Neural progenitor cell (in vitro differentiated cells): ENCODE measurements around the gene CBLN4. TPM values are rescaled to one million over a fixed set of nuclear protein-coding genes. Genes with fewer than 3 reads are reported as not detected.

Experiments used
- DNase-seq: peaks from one replicate; pipeline ENCODE4 v3.0.0-alpha.2; 2016; ENCODE audit warnings: low spot score
- H2AFZ ChIP-seq: fragments of 200-600 bp; sonication (generic); replicated peaks from 2 replicates; pipeline ENCODE4 v1.6.1; 2016; ENCODE audit warnings: antibody characterized with exemption
- H3F3A ChIP-seq: fragments of 200-600 bp; sonication (generic); 2 replicates; pipeline ENCODE4 v1.6.1; 2016; ENCODE audit warnings: antibody characterized with exemption, low read depth
- H3K27ac ChIP-seq: fragments of 200-600 bp; sonication (generic); 2 replicates; pipeline ENCODE4 v1.5.1; 2016; ENCODE audit warnings: mild to moderate bottlenecking
- H3K27me3 ChIP-seq: fragments of 200-600 bp; sonication (generic); 2 replicates; pipeline ENCODE4 v1.6.1; 2016; ENCODE audit warnings: mild to moderate bottlenecking, moderate library complexity
- H3K36me3 ChIP-seq: fragments of 200-600 bp; sonication (generic); 2 replicates; pipeline ENCODE4 v1.5.1; 2016
- H3K4me1 ChIP-seq: fragments of 200-600 bp; sonication (generic); 2 replicates; pipeline ENCODE4 v1.6.1; 2016; ENCODE audit warnings: mixed run types
- H3K4me2 ChIP-seq: fragments of 200-600 bp; sonication (generic); 2 replicates; pipeline ENCODE4 v1.6.1; 2016
- H3K4me3 ChIP-seq: fragments of 200-600 bp; sonication (generic); 2 replicates; pipeline ENCODE4 v1.5.1; 2016
- H3K79me2 ChIP-seq: fragments of 200-600 bp; sonication (generic); 2 replicates; pipeline ENCODE4 v1.6.1; 2016; ENCODE audit warnings: low read depth
- H3K9ac ChIP-seq: fragments of 200-600 bp; sonication (generic); 2 replicates; pipeline ENCODE4 v1.6.1; 2016
- H3K9me3 ChIP-seq: fragments of 200-600 bp; sonication (generic); 2 replicates; pipeline ENCODE4 v1.5.1; 2016; ENCODE audit warnings: low read depth
- H4K20me1 ChIP-seq: fragments of 200-600 bp; sonication (generic); 2 replicates; pipeline ENCODE4 v1.6.1; 2016; ENCODE audit warnings: low read depth
- H3K27ac Mint-ChIP-seq: 3 replicates; pipeline ENCODE4 v1.8.0; 2021; ENCODE audit warnings: mixed read lengths
- H3K27me3 Mint-ChIP-seq: 2 replicates; pipeline ENCODE4 v1.8.0; 2022; ENCODE audit warnings: low read depth, mild to moderate bottlenecking, inconsistent platforms, moderate library complexity, mixed read lengths; ENCODE audit not compliant: insufficient read depth
- H3K36me3 Mint-ChIP-seq: 3 replicates; pipeline ENCODE4 v1.8.0; 2021; ENCODE audit warnings: mixed read lengths
- H3K4me1 Mint-ChIP-seq: 3 replicates; pipeline ENCODE4 v1.8.0; 2021; ENCODE audit warnings: mixed read lengths
- H3K4me3 Mint-ChIP-seq: 3 replicates; pipeline ENCODE4 v1.8.0; 2021; ENCODE audit warnings: mild to moderate bottlenecking, moderate library complexity, mixed read lengths
- H3K9me3 Mint-ChIP-seq: 3 replicates; pipeline ENCODE4 v1.8.0; 2020; ENCODE audit warnings: mixed read lengths
- EZH2 ChIP-seq: fragments of 200-600 bp; sonication (generic); IDR thresholded peaks from 2 replicates; pipeline ENCODE4 v1.6.1; 2017; ENCODE audit warnings: antibody characterized with exemption, mild to moderate bottlenecking, moderate library complexity
- EZH2phosphoT487 ChIP-seq: fragments of 200-600 bp; sonication (generic); IDR thresholded peaks from 2 replicates; pipeline ENCODE4 v1.6.1; 2017; ENCODE audit warnings: antibody characterized with exemption
- total RNA-seq: library from RNA; depleted of rRNA; stranded (reverse); fragments of >200 nt; gene quantifications from 2 replicates; pipeline ENCODE4 v1.2.3, GENCODE V29; 2015; ENCODE audit warnings: low replicate concordance
- TF ChIP-seq, protein P1 (sequence below): fragments of 200-600 bp; sonication (generic); IDR thresholded peaks from 2 replicates; pipeline ENCODE4 v1.5.1; 2017; ENCODE audit warnings: antibody characterized with exemption, mild to moderate bottlenecking

Gene CBLN4
- total RNA-seq, 1 donor from 2014 or later: not detected

DNA sequence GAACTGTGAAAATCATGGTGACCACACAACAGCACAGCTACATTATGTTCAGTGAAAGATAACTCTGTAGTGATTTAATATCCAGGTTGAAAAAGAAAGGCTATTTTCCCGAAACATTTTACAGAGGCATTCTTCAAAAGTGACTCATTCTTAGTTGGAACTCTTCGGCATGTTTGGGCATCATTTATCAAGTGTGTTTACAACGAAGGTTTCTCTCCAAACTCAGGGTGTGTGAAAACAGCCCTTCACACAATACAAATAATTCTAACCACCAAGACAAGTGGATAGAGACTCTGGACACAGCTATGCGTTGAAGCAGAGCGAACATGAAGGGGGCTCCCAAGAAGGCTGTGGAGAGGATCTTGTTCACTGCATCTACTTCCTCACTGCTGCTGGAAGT, 57.6 kb downstream of the CBLN4 start:
- H3K27me3 Mint-ChIP-seq: peaks cover 6% of the 10 kb centered on the region
- no peak overlapping the region for H3K4me2 ChIP-seq
- no peak overlapping the region for H3K27ac Mint-ChIP-seq
- H3K9me3 Mint-ChIP-seq: peaks cover 31% of the 10 kb centered on the region
- H3K79me2 ChIP-seq: no peaks in the 10 kb centered on the region
- H4K20me1 ChIP-seq: no peaks in the 10 kb centered on the region
- H3K36me3 Mint-ChIP-seq: no peaks in the 10 kb centered on the region
- H3F3A ChIP-seq: no peaks in the 10 kb centered on the region
- no peaks in the 10 kb centered on the region for H3K36me3 ChIP-seq
- TF ChIP-seq, protein P1, sequence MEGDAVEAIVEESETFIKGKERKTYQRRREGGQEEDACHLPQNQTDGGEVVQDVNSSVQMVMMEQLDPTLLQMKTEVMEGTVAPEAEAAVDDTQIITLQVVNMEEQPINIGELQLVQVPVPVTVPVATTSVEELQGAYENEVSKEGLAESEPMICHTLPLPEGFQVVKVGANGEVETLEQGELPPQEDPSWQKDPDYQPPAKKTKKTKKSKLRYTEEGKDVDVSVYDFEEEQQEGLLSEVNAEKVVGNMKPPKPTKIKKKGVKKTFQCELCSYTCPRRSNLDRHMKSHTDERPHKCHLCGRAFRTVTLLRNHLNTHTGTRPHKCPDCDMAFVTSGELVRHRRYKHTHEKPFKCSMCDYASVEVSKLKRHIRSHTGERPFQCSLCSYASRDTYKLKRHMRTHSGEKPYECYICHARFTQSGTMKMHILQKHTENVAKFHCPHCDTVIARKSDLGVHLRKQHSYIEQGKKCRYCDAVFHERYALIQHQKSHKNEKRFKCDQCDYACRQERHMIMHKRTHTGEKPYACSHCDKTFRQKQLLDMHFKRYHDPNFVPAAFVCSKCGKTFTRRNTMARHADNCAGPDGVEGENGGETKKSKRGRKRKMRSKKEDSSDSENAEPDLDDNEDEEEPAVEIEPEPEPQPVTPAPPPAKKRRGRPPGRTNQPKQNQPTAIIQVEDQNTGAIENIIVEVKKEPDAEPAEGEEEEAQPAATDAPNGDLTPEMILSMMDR: no peak
- no peak for TF ChIP-seq EZH2phosphoT487
- TF ChIP-seq EZH2: no peak
- no peak for DNase-seq
- H3K9ac ChIP-seq: no peak overlapping the region
- no peak overlapping the region for H3K4me3 Mint-ChIP-seq
- no peak overlapping the region for H2AFZ ChIP-seq
- no peak overlapping the region for H3K4me3 ChIP-seq
- no peaks in the 10 kb centered on the region for H3K27me3 ChIP-seq
- no peaks in the 10 kb centered on the region for H3K4me1 Mint-ChIP-seq
- peaks cover 17% of the 10 kb centered on the region for H3K9me3 ChIP-seq
- no peaks in the 10 kb centered on the region for H3K4me1 ChIP-seq
- H3K27ac ChIP-seq: no peak overlapping the region

Other genes starting within 250 kb of the CBLN4 start
- gene MC3R, start 243.2 kb upstream of the CBLN4 start, total RNA-seq: not detected in 2 replicates